OCI-LY1 (cell line): Measurements from ENCODE around the gene BMPR1A.

Experiments used
- H2AFZ ChIP-seq: fragments of 200-600 bp; sonication (generic), shearing (Covaris generic); 2 replicates; pipeline ENCODE4 v1.6.0; 2014; ENCODE audit warnings: antibody characterized with exemption, mild to moderate bottlenecking, low read length
- H3F3A ChIP-seq: fragments of 200-600 bp; sonication (generic), shearing (Covaris generic); 2 replicates; pipeline ENCODE4 v1.6.0; 2014; ENCODE audit warnings: mild to moderate bottlenecking, antibody characterized with exemption, low read length, moderate library complexity; ENCODE audit not compliant: insufficient read depth
- H3K27ac ChIP-seq: fragments of 200-600 bp; sonication (generic); 2 replicates; pipeline ENCODE4 v1.5.1; 2014; ENCODE audit warnings: low read length, mixed run types, mild to moderate bottlenecking, low read depth; ENCODE audit not compliant: poor library complexity, severe bottlenecking
- H3K27me3 ChIP-seq: fragments of 200-600 bp; sonication (generic); 2 replicates; pipeline ENCODE4 v1.6.0; 2014; ENCODE audit warnings: antibody characterized with exemption, mild to moderate bottlenecking, low read length, moderate library complexity; ENCODE audit not compliant: insufficient read depth
- H3K36me3 ChIP-seq: fragments of 200-600 bp; sonication (generic); 2 replicates; pipeline ENCODE4 v1.6.1; 2014; ENCODE audit warnings: mild to moderate bottlenecking, antibody characterized with exemption, low read length, moderate library complexity, mixed read lengths; ENCODE audit not compliant: insufficient read depth
- H3K4me1 ChIP-seq: fragments of 200-600 bp; sonication (generic); 2 replicates; pipeline ENCODE4 v1.5.1; 2014; ENCODE audit warnings: mild to moderate bottlenecking, low read length, moderate library complexity; ENCODE audit not compliant: insufficient read depth, severe bottlenecking
- H3K4me2 ChIP-seq: fragments of 200-600 bp; sonication (generic), shearing (Covaris generic); 2 replicates; pipeline ENCODE4 v1.6.1; 2014; ENCODE audit warnings: low read length
- H3K4me3 ChIP-seq: fragments of 200-600 bp; sonication (generic); 2 replicates; pipeline ENCODE4 v1.5.1; 2014; ENCODE audit warnings: low read length, low read depth, mild to moderate bottlenecking, mixed read lengths; ENCODE audit not compliant: poor library complexity, severe bottlenecking
- H3K79me2 ChIP-seq: fragments of 200-600 bp; shearing (Covaris generic); 2 replicates; pipeline ENCODE4 v1.6.1; 2016; ENCODE audit warnings: mixed run types, low read length, mixed read lengths; ENCODE audit not compliant: insufficient read depth
- H3K9ac ChIP-seq: fragments of 200-600 bp; sonication (generic), shearing (Covaris generic); 2 replicates; pipeline ENCODE4 v1.6.1; 2014; ENCODE audit warnings: mild to moderate bottlenecking, low read length, mixed read lengths
- H3K9me2 ChIP-seq: fragments of 200-600 bp; sonication (generic), shearing (Covaris generic); 2 replicates; pipeline ENCODE4 v1.6.1; 2014; ENCODE audit warnings: low read depth, mild to moderate bottlenecking, low read length, mixed read lengths
- H3K9me3 ChIP-seq: fragments of 200-600 bp; shearing (Covaris generic); 2 replicates; pipeline ENCODE4 v1.6.1; 2014; ENCODE audit warnings: low read length, mixed read lengths
- H4K20me1 ChIP-seq: fragments of 200-600 bp; sonication (generic), shearing (Covaris generic); 2 replicates; pipeline ENCODE4 v1.6.0; 2016; ENCODE audit warnings: mild to moderate bottlenecking, low read length; ENCODE audit not compliant: insufficient read depth
- EZH2 ChIP-seq: fragments of 200-600 bp; sonication (generic), shearing (Covaris generic); IDR thresholded peaks from 2 replicates; pipeline ENCODE4 v1.8.0; 2017; ENCODE audit warnings: borderline replicate concordance, mixed run types, mild to moderate bottlenecking, antibody characterized with exemption, low read length, moderate library complexity, mixed read lengths
- TF ChIP-seq, protein P1 (sequence below): fragments of 200-600 bp; sonication (generic), shearing (Covaris generic); IDR thresholded peaks from 2 replicates; pipeline ENCODE4 v1.5.1; 2017; ENCODE audit warnings: mild to moderate bottlenecking, antibody characterized with exemption, low read length, moderate library complexity, mixed read lengths

BMPR1A gene

DNA sequence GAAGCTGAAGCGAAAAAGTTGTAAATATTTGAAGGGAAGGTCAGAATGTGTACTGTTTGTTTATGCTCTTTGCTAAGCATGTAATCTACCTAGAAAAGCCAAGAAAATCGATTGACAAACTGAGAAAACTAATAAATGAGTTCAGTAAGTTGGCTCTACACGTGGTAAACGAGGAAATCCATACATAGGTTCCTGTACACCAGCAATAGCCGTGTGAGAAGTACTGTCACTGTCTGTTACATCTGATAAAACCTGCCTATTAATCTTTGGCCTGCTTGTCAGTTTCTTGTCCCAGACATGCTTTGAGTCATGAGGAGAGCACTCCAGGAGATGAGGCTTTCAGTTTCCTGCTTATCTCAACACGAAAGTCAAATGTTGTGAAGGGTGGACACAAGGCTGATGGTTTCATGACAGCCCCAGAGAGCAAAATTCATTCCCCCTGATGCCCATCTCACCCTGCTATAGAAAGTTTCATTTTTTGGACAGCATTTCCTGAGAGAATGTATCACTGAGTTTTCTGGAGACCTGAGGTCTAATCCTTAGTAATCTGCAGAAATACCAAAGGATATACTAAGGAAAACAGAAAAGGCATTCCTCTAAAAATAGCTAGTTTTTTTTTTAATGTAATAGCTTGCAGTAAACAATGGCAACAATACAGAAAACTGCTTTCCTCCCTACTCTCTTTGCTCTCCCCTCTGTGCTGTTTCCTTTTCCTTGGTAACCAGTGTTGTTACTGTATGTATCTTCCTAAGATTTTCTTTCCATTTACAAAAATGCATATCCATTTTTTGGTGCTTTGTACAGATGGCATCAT lies 18.8 kb downstream of the BMPR1A start:
- Histone ChIP-seq H3K4me2 (no peak overlapping the region), H4K20me1 (0 out of 2 replicates have a peak, but pooled peaks cover 3% of the 10 kb centered on the region), H3K36me3 (no peaks in the 10 kb centered on the region), H2AFZ (no peak overlapping the region), H3K79me2 (no peaks in the 10 kb centered on the region), H3K9me3 (no peaks in the 10 kb centered on the region), H3K9ac (no peak overlapping the region), H3K9me2 (no peaks in the 10 kb centered on the region), H3K27me3 (no peaks in the 10 kb centered on the region), H3K4me3 (no peak overlapping the region), H3K4me1 (no peaks in the 10 kb centered on the region), H3K27ac (no peak overlapping the region), H3F3A (no peaks in the 10 kb centered on the region)
- TF ChIP-seq, protein P1, sequence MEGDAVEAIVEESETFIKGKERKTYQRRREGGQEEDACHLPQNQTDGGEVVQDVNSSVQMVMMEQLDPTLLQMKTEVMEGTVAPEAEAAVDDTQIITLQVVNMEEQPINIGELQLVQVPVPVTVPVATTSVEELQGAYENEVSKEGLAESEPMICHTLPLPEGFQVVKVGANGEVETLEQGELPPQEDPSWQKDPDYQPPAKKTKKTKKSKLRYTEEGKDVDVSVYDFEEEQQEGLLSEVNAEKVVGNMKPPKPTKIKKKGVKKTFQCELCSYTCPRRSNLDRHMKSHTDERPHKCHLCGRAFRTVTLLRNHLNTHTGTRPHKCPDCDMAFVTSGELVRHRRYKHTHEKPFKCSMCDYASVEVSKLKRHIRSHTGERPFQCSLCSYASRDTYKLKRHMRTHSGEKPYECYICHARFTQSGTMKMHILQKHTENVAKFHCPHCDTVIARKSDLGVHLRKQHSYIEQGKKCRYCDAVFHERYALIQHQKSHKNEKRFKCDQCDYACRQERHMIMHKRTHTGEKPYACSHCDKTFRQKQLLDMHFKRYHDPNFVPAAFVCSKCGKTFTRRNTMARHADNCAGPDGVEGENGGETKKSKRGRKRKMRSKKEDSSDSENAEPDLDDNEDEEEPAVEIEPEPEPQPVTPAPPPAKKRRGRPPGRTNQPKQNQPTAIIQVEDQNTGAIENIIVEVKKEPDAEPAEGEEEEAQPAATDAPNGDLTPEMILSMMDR: no peak
- TF ChIP-seq EZH2: no peak

DNA sequence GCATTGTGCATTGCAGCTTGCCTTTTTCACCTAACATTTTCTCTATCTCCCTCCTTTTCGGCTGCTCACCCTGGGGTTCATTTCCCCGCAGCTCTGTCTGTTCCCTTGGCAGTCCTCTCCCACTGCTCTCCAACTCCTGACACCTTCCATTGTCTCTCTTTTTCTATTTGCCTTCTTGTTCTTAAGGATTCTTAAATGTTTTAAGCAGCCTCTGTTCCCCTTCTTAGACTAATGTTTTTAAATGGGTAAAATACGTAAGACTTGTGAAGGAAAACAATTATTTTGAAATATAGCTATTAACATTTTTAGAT lies 19.4 kb downstream of the BMPR1A start:
- Histone ChIP-seq H3K4me3 (no peak overlapping the region), H3K9me3 (no peaks in the 10 kb centered on the region), H3K27ac (no peak overlapping the region), H3K79me2 (no peaks in the 10 kb centered on the region), H2AFZ (no peak overlapping the region), H3K27me3 (no peaks in the 10 kb centered on the region), H3F3A (no peaks in the 10 kb centered on the region), H3K9ac (no peak overlapping the region), H3K9me2 (no peaks in the 10 kb centered on the region), H3K36me3 (no peaks in the 10 kb centered on the region), H3K4me1 (no peaks in the 10 kb centered on the region), H3K4me2 (no peak overlapping the region), H4K20me1 (no peaks in the 10 kb centered on the region)
- TF ChIP-seq, protein P1: no peak
- TF ChIP-seq EZH2: no peak

DNA sequence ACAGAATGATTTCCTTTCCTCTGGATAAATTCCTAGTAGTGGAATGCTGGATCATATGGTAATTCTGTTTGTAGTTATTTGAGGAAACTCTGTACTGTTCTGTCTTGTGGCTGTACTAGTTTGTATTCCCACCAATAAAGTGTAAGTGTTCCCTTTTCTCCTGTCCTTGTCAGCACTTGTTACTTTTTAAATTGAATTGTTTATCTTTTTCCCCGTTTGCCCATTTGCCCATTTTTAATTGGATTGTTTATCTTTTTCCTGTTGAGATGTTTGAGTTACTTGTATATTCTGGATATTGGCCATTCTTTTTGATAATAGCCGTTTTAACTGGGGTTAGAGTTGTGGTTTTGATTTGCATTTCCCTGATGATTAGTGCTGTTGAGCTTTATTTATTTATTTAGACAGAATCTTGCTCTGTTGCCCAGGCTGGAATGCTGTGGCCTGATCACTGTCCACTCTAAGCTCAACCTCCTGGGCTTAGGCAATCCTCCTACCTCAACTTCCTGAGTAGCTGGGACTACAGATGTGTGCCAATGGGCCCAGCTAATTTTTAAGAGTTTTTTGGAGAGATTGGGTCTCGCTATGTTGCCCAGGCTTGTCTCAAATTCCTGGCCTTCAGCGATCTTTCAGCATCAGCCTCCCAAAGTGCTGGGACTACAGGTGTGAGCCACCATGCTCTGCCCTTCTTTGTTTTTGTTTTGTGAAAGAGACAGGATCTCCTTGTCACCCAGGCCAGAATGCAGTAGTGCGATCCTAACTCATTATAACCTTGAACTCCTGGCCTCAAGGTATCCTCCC lies 23.0 kb downstream of the BMPR1A start:
- Histone ChIP-seq H3F3A (no peaks in the 10 kb centered on the region), H3K27me3 (no peaks in the 10 kb centered on the region), H3K9me2 (no peaks in the 10 kb centered on the region), H3K27ac (no peak overlapping the region), H4K20me1 (no peaks in the 10 kb centered on the region), H3K9ac (no peak overlapping the region), H3K4me3 (no peak overlapping the region), H3K36me3 (no peaks in the 10 kb centered on the region; the same call in 1 of the 2 replicates), H2AFZ (no peak overlapping the region), H3K9me3 (0 out of 2 replicates have a peak, but pooled peaks cover 2% of the 10 kb centered on the region), H3K4me2 (no peak overlapping the region), H3K79me2 (no peaks in the 10 kb centered on the region), H3K4me1 (no peaks in the 10 kb centered on the region)
- TF ChIP-seq, protein P1: no peak
- no peak for TF ChIP-seq EZH2
